MM.1S (cell line): Measurements from ENCODE around the gene TOMM20L.
"Not testable (repeated sequence)": the region's sequence is repeated elsewhere in the genome, so short reads cannot be mapped to it uniquely, and the experiment has no call there.

ENCODE experiments used
- DNase-seq: peaks from one replicate; pipeline ENCODE4 v3.0.0-alpha.2; 2015
- H2AFZ ChIP-seq: fragments of 300-600 bp; sonication (generic); 2 replicates; pipeline ENCODE4 v1.6.0; 2016; ENCODE audit warnings: antibody characterized with exemption, low read length
- H3F3A ChIP-seq: fragments of 300-600 bp; sonication (generic); 2 replicates; pipeline ENCODE4 v1.6.1; 2016; ENCODE audit warnings: mild to moderate bottlenecking, antibody characterized with exemption, low read length, moderate library complexity, mixed read lengths; ENCODE audit not compliant: insufficient read depth
- H3K27ac ChIP-seq: fragments of 300-600 bp; sonication (generic); 2 replicates; pipeline ENCODE4 v1.5.1; 2016; ENCODE audit warnings: mild to moderate bottlenecking, low read length
- H3K27me3 ChIP-seq: fragments of 300-600 bp; sonication (generic); replicated peaks from 2 replicates; pipeline ENCODE4 v1.6.0; 2016; ENCODE audit warnings: low read length; ENCODE audit not compliant: insufficient read depth
- H3K36me3 ChIP-seq: fragments of 300-600 bp; sonication (generic); replicated peaks from 2 replicates; pipeline ENCODE4 v1.6.1; 2016; ENCODE audit warnings: mild to moderate bottlenecking, low read length, mixed read lengths; ENCODE audit not compliant: insufficient read depth
- H3K4me1 ChIP-seq: fragments of 300-600 bp; sonication (generic); 2 replicates; pipeline ENCODE4 v1.6.1; 2016; ENCODE audit warnings: low read length, mixed read lengths
- H3K4me2 ChIP-seq: fragments of 300-600 bp; sonication (generic); 2 replicates; pipeline ENCODE4 v1.6.0; 2016; ENCODE audit warnings: low read depth, low read length
- H3K4me3 ChIP-seq: fragments of 300-600 bp; sonication (generic); 2 replicates; pipeline ENCODE4 v1.5.1; 2016; ENCODE audit warnings: low read length, mixed read lengths
- H3K79me2 ChIP-seq: fragments of 300-600 bp; sonication (generic); 2 replicates; pipeline ENCODE4 v1.6.1; 2016; ENCODE audit warnings: mixed run types, low read length, mixed read lengths
- H3K9ac ChIP-seq: fragments of 300-600 bp; sonication (generic); 2 replicates; pipeline ENCODE4 v1.6.1; 2016; ENCODE audit warnings: low read length, mixed read lengths
- H3K9me2 ChIP-seq: fragments of 300-600 bp; sonication (generic); replicated peaks from 2 replicates; pipeline ENCODE4 v1.6.1; 2016; ENCODE audit warnings: mild to moderate bottlenecking, low read length, mixed read lengths; ENCODE audit not compliant: insufficient read depth
- H3K9me3 ChIP-seq: fragments of 300-600 bp; sonication (generic); replicated peaks from 2 replicates; pipeline ENCODE4 v1.6.1; 2016; ENCODE audit warnings: mild to moderate bottlenecking, low read length, mixed read lengths; ENCODE audit not compliant: insufficient read depth
- H4K20me1 ChIP-seq: fragments of 300-600 bp; sonication (generic); 2 replicates; pipeline ENCODE4 v1.6.1; 2016; ENCODE audit warnings: mild to moderate bottlenecking, low read length, moderate library complexity, mixed read lengths; ENCODE audit not compliant: insufficient read depth
- EZH2 ChIP-seq: fragments of 300-600 bp; sonication (generic); optimal IDR thresholded peaks from 2 replicates; pipeline ENCODE3; 2017; ENCODE audit warnings: low read depth, mild to moderate bottlenecking, antibody characterized with exemption, low read length, mixed read lengths
- EZH2phosphoT487 ChIP-seq: fragments of 300-600 bp; sonication (generic); IDR thresholded peaks from 2 replicates; pipeline ENCODE4 v1.6.1; 2018; ENCODE audit warnings: antibody characterized with exemption, low read length
- TF ChIP-seq, protein P1 (sequence below): fragments of 300-600 bp; sonication (generic); IDR thresholded peaks from 2 replicates; pipeline ENCODE4 v1.5.1; 2016; ENCODE audit warnings: antibody characterized with exemption, low read length, mixed read lengths

TOMM20L gene

DNA sequence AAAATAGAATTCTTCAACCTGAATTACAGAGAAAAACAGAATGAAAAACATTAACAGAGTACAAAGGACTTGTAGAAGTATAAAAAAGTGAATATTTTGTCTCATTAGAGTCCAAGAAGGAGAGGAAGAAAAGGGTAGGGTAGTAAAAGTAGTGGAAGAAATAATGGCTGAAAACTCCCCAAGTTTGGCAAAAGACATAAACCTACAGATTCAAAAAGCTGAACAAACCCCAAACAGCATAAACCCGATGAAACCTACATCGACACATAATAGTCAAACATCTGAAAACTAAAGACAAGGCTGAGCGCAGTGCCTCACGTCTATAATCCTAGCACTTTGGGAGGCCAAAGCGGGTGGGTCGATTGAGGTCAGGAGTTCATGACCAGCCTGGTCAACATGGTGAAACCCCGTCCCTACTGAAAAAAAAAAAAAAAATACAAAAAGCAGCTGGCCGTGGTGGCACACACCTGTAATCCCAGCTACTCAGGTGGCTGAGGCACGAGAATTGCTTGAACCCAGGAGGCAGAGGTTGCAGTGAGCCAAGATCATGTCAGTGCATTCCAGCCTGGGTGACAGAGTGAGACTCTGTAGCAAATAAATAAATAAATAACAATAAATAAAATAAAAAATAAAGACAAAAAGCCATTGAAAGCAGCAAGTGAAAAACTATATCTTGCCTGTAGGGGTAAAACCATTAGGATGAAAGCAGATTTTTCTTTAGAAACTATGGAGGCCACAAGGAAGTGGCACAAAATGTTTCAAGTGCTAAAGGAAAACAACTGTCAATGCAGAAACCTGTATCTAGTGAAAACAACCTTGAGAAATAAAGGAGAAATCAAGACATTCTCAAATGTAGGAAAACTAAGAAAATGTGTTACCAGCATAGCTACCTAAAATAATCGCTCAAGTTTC is 20.2 kb downstream of the TOMM20L start:
- H3K9me2 ChIP-seq: no peaks in the 10 kb centered on the region
- no peak for TF ChIP-seq EZH2
- TF ChIP-seq, protein P1, sequence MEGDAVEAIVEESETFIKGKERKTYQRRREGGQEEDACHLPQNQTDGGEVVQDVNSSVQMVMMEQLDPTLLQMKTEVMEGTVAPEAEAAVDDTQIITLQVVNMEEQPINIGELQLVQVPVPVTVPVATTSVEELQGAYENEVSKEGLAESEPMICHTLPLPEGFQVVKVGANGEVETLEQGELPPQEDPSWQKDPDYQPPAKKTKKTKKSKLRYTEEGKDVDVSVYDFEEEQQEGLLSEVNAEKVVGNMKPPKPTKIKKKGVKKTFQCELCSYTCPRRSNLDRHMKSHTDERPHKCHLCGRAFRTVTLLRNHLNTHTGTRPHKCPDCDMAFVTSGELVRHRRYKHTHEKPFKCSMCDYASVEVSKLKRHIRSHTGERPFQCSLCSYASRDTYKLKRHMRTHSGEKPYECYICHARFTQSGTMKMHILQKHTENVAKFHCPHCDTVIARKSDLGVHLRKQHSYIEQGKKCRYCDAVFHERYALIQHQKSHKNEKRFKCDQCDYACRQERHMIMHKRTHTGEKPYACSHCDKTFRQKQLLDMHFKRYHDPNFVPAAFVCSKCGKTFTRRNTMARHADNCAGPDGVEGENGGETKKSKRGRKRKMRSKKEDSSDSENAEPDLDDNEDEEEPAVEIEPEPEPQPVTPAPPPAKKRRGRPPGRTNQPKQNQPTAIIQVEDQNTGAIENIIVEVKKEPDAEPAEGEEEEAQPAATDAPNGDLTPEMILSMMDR: no peak
- TF ChIP-seq EZH2phosphoT487: no peak
- no peak for DNase-seq
- H3K9me3 ChIP-seq: no peaks in the 10 kb centered on the region
- no peaks in the 10 kb centered on the region; the same call in 1 of the 2 replicates for H3K36me3 ChIP-seq
- no peaks in the 10 kb centered on the region for H3K27me3 ChIP-seq
- H3K9ac ChIP-seq: no peak overlapping the region
- no peaks in the 10 kb centered on the region for H3K4me1 ChIP-seq
- peaks cover 10% of the 10 kb centered on the region for H3K79me2 ChIP-seq
- H3K4me2 ChIP-seq: no peak overlapping the region
- no peaks in the 10 kb centered on the region for H4K20me1 ChIP-seq
- H3K27ac ChIP-seq: no peak overlapping the region
- no peaks in the 10 kb centered on the region for H3F3A ChIP-seq
- H3K4me3 ChIP-seq: no peak overlapping the region
- no peak overlapping the region for H2AFZ ChIP-seq

DNA sequence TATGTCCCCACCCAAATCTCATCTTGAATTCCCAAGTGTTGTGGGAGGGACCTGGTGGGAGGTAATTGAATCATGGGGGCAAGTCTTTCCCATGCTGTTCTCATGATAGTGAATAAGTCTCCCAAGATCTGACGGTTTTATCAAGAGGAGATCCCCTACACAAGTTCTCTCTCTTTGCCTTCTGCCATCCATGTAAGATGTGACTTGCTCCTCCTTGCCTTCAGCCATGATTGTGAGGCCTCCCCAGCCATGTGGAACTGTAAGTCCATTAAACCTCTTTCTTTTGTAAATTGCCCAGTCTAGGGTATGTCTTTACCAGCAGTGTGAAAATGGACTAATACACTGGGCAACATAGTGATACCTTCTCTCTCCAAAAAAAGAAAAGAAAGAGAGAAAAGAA is 21.2 kb downstream of the TOMM20L start:
- not testable (repeated sequence) for H3K36me3 ChIP-seq, H4K20me1 ChIP-seq, H3K79me2 ChIP-seq

DNA sequence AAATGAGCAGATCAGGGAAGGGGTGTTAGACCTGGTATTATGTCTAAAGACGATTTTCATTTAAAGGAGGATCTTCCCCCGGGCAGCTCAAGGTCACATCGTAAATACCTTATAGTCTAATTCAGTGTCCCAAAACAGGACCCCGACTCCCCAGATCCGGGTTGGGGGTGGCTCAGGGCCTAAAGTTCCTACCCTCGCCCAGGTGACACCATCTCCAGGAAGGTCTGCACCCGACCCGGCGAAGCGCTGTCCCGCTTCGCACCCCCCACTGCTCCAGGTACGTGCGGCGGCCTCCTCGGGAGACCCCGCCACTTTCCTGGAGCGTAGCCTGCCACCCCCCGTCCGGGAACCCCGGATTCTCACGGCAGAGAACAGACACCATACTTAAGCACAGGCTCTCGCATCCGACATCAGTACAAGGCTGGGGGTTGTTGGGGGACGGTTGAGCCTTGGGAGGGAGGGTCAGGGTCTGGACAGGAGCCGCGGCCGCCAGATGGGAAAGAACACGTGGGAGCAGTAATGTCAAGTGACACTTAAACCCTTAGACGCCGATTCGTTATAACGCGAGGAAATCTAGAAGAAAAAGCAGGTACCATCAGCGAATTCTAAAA is 31.0 kb downstream of the TOMM20L start:
- Histone ChIP-seq H3K9me2 (no peaks in the 10 kb centered on the region), H3K4me3 (peak overlapping the region; percentile 92), H3K9ac (peak overlapping the region; percentile 92), H3K4me2 (peak overlapping the region; percentile 62; the same call in 1 of the 2 replicates), H3K36me3 (no peaks in the 10 kb centered on the region), H3K9me3 (no peaks in the 10 kb centered on the region), H3K27me3 (no peaks in the 10 kb centered on the region), H3K27ac (peak overlapping the region; percentile 95), H2AFZ (peak overlapping the region; percentile 98), H3F3A (peaks cover 6% of the 10 kb centered on the region; the same call in 1 of the 2 replicates), H3K4me1 (no peaks in the 10 kb centered on the region), H4K20me1 (no peaks in the 10 kb centered on the region), H3K79me2 (peaks cover 35% of the 10 kb centered on the region)
- DNase-seq: peak; percentile 17
- TF ChIP-seq, protein P1: no peak
- TF ChIP-seq EZH2: no peak
- TF ChIP-seq EZH2phosphoT487: no peak

More for the DNA sequence above, 21.2 kb downstream of the TOMM20L start:
- H3K9me2 ChIP-seq, H3K4me1 ChIP-seq, H2AFZ ChIP-seq, H3K4me3 ChIP-seq, H3K9ac ChIP-seq, H3F3A ChIP-seq, H3K27me3 ChIP-seq, DNase-seq, H3K27ac ChIP-seq, H3K9me3 ChIP-seq, H3K4me2 ChIP-seq: not testable (repeated sequence)
